GM12878 (cell line): ENCODE data around the gene DOC2B. TPM values are rescaled to one million over a fixed set of nuclear protein-coding genes. Genes with fewer than 3 reads are reported as not detected.

ENCODE experiments used
- ATAC-seq: fragments of 200-7000 bp; cut with Tn5 transposase; 3 replicates; pipeline ENCODE4 v1.9.1; 2020; ENCODE audit warnings: mild to moderate bottlenecking, moderate library complexity
- BruUV-seq: library from RNA; stranded (reverse); fragments of 400-500 nt; replicated peaks from 2 replicates; lab custom pipeline; 2021; lab: Mats Ljungman, UMichigan
- CTCF ChIA-PET: fragments of 300-600 bp; sonication (Branson Sonifier 250); formaldehyde crosslinking; extraction: SDS; loops from one replicate; lab custom pipeline; 2021; ENCODE audit warnings: inconsistent platforms; lab: Yijun Ruan, JAX
- POLR2A ChIA-PET: fragments of 350-600 bp; formaldehyde crosslinking; extraction: SDS; loops from one replicate; lab custom pipeline; 2021; ENCODE audit warnings: inconsistent platforms; lab: Charles Lee
- RAD21 ChIA-PET: fragments of 300-600 bp; sonication (Branson Sonifier 250); formaldehyde crosslinking; loops from one replicate; lab custom pipeline; 2023; ENCODE audit warnings: antibody characterized with exemption; ENCODE audit not compliant: unreplicated experiment; lab: Charles Lee
- SMC1A ChIA-PET: fragments of 300-600 bp; sonication (Branson Sonifier 250); formaldehyde crosslinking; loops from one replicate; lab custom pipeline; 2023; ENCODE audit not compliant: unreplicated experiment, uncharacterized antibody; lab: Charles Lee
- DNase-seq: peaks from one replicate; pipeline ENCODE4 v3.0.0-alpha.2; 2011; ENCODE audit warnings: low read depth, low spot score
- FAIRE-seq: peaks from 3 replicates; lab custom pipeline; 2011; peaks lifted over from hg19 to GRCh38; lab: Jason Lieb, UNC
- H2AFZ ChIP-seq: 2 replicates; pipeline ENCODE4 v1.6.0; 2011; ENCODE audit warnings: low read depth, low read length, control low read depth; ENCODE audit not compliant: control insufficient read depth
- H3K27ac ChIP-seq: 2 replicates; pipeline ENCODE4 v1.5.1; 2011; ENCODE audit warnings: control low read depth; ENCODE audit not compliant: control insufficient read depth, insufficient read depth
- H3K27me3 ChIP-seq, 2 experiments: replicated peaks in 1 of 2; 2 replicates each; pipeline versions ENCODE4 v1.6.0 to v1.6.1; 2011; ENCODE audit warnings: low read length in 1 of 2; ENCODE audit not compliant: control insufficient read depth in 2 of 2, insufficient read depth in 2 of 2
- H3K36me3 ChIP-seq, 2 experiments: 2 replicates each; pipeline ENCODE4 v1.5.1; 2011; ENCODE audit warnings: low read length in 1 of 2; ENCODE audit not compliant: control insufficient read depth in 2 of 2, insufficient read depth in 2 of 2
- H3K4me1 ChIP-seq: 2 replicates; pipeline ENCODE4 v1.6.1; 2011; ENCODE audit warnings: mild to moderate bottlenecking, low read length, moderate library complexity, mixed read lengths; ENCODE audit not compliant: control insufficient read depth, insufficient read depth
- H3K4me2 ChIP-seq: 2 replicates; pipeline ENCODE4 v1.6.0; 2011; ENCODE audit warnings: control low read depth; ENCODE audit not compliant: control insufficient read depth, insufficient read depth
- H3K4me3 ChIP-seq: fragments of 200-600 bp; sonication (generic); 2 replicates; pipeline ENCODE4 v1.5.1; 2016
- H3K79me2 ChIP-seq: 2 replicates; pipeline ENCODE4 v1.6.0; 2011; ENCODE audit warnings: low read length; ENCODE audit not compliant: control insufficient read depth, insufficient read depth
- H3K9ac ChIP-seq: 2 replicates; pipeline ENCODE4 v1.8.0; 2011; ENCODE audit warnings: low read length, control low read depth, mixed read lengths; ENCODE audit not compliant: control insufficient read depth, insufficient read depth
- H3K9me3 ChIP-seq: replicated peaks from 3 replicates; pipeline ENCODE4 v1.5.1; 2011; ENCODE audit warnings: mild to moderate bottlenecking, low read length; ENCODE audit not compliant: control insufficient read depth, insufficient read depth
- H4K20me1 ChIP-seq: 2 replicates; pipeline ENCODE4 v1.6.0; 2011; ENCODE audit not compliant: control insufficient read depth, insufficient read depth
- MYB ChIP-seq: fragments of 150-350 bp; IDR thresholded peaks from 2 replicates; pipeline ENCODE4 v1.6.1; 2014; ENCODE audit warnings: mild to moderate bottlenecking, low read depth, low read length, borderline replicate concordance
- WGBS: methylation state at CpG from one replicate; pipeline ENCODE4 v1.1.6; 2016; ENCODE audit warnings: low lambda C conversion rate; ENCODE audit not compliant: insufficient replicate concordance, insufficient coverage; ENCODE audit errors: missing lambda C conversion rate; 5-methylcytosine and 5-hydroxymethylcytosine counted together
- in situ Hi-C: fragments of 300-500 bp; cut with MboI; formaldehyde crosslinking; loops from 9 replicates; pipeline ENCODE4 v1.14.3; 2018; ENCODE audit warnings: mixed read lengths
- intact Hi-C: fragments of 100-400 bp; cut with micrococcal nuclease; formaldehyde crosslinking; loops from one replicate; pipeline ENCODE4 v1.14.2; 2022; ENCODE audit not compliant: unreplicated experiment
- polyA plus RNA-seq, 11 experiments: library from polyadenylated mRNA; depleted of rRNA in 4 of 11; unstranded in 6 of 11; stranded (reverse) in 5 of 11; fragments of >200 nt; fragmentation: Nextera tagmentation in 4 of 11; fragmentation: Illumina TruSeq in 1 of 11; extraction: Ambion mirVana in 4 of 11; extraction: Trizol in 1 of 11; gene quantifications; 1 replicate in 1 of 11; 2 replicates in 10 of 11; pipeline versions ENCODE4 v1.2.1 to v1.2.3, GENCODE V29; 2011 to 2016; ENCODE audit warnings: inconsistent platforms in 2 of 11, missing spikeins in 2 of 11, low read depth in 1 of 11
- total RNA-seq, 4 experiments: library from RNA; depleted of rRNA in 3 of 4; stranded (reverse); fragments of >200 nt in 3 of 4; fragmentation: Illumina TruSeq in 1 of 4; extraction: Trizol in 1 of 4; gene quantifications; 2 replicates each; pipeline versions ENCODE4 v1.2.1 to v1.2.3, GENCODE V29; 2013 to 2021
- TF ChIP-seq, protein P1 (sequence below): IDR thresholded peaks from 2 replicates; pipeline ENCODE4 v1.6.1; 2012; ENCODE audit warnings: low read depth, low read length, improper control_type of control experiment
- TF ChIP-seq, protein P2 (sequence below): IDR thresholded peaks from 2 replicates; pipeline ENCODE4 v1.6.1; 2011; ENCODE audit warnings: borderline replicate concordance, low read depth, mild to moderate bottlenecking, moderate library complexity, low read length; ENCODE audit not compliant: insufficient read depth, poor library complexity, severe bottlenecking

The DOC2B gene
- total and polyA plus RNA-seq, 10 of the 15 experiments (the other 5 are each of a cell fraction or from before 2014, with no cell fraction given): not detected

DNA sequence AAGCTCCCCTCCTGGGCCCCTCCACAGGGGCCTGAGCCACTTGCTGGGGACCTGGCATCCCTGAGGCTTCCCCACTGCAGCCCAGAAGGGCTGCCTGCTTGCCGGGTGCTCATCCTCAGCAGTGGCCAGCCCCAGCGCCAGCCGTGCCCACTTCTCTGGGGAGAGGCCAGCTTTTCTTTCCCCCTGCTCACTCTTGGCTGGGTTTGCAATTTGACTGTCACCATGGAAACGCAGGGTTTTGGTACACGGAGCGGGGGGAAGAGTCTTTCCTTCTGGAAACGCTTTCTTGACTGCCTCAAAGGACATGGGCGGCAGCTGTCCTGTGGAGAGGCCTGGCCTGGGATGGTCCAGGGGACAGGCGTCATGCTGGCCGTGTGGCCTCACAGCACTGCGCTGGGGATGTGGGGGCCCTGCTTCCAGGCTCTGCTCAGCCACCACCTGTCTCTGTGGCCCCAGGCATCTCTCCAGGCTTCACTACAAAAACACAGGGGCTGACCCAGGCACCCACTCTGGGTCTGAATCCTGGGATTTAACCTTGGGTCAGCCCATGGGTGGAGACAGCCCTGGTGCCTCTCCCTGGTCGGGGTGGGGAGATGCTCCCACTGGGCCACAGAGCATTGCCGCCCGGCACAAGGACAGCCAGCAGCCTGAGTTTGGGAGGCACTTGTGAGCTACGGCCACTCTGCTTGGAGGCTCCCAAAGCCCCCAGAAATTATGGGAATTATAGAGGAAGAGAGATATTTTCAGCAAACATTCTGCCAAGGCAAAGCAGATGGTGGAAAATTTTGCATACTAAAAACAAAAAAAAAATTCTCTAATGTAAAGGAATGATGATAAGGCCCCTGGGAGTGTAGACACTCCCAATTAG, 45.9 kb upstream of the DOC2B start:
- H3K4me1 ChIP-seq: peaks cover 5% of the 10 kb centered on the region; the same call in 1 of the 2 replicates
- WGBS: 45% methylated on average over 15 of the region's 15 CpGs
- SMC1A ChIA-PET: no interaction called here
- FAIRE-seq (no peak), DNase-seq (no peak), ATAC-seq (no peak)
- H4K20me1 ChIP-seq: no peaks in the 10 kb centered on the region
- no peaks in the 10 kb centered on the region for H3K9me3 ChIP-seq
- H3K36me3 ChIP-seq: no peaks in the 10 kb centered on the region
- no peaks in the 10 kb centered on the region for H3K79me2 ChIP-seq
- no peak overlapping the region for H3K9ac ChIP-seq
- BruUV-seq: no TSS peak
- TF ChIP-seq, protein P1, sequence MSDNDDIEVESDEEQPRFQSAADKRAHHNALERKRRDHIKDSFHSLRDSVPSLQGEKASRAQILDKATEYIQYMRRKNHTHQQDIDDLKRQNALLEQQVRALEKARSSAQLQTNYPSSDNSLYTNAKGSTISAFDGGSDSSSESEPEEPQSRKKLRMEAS: no peak
- no peak for TF ChIP-seq MYB
- TF ChIP-seq, protein P2, sequence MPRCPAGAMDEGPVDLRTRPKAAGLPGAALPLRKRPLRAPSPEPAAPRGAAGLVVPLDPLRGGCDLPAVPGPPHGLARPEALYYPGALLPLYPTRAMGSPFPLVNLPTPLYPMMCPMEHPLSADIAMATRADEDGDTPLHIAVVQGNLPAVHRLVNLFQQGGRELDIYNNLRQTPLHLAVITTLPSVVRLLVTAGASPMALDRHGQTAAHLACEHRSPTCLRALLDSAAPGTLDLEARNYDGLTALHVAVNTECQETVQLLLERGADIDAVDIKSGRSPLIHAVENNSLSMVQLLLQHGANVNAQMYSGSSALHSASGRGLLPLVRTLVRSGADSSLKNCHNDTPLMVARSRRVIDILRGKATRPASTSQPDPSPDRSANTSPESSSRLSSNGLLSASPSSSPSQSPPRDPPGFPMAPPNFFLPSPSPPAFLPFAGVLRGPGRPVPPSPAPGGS: no peak
- no peak overlapping the region for H3K4me2 ChIP-seq
- RAD21 ChIA-PET: no interaction called here
- no peak overlapping the region for H2AFZ ChIP-seq
- no peak overlapping the region for H3K27ac ChIP-seq
- in situ Hi-C loops (no loop called here), intact Hi-C loops (no loop called here)
- CTCF ChIA-PET: no interaction called here
- POLR2A ChIA-PET: no interaction called here
- H3K4me3 ChIP-seq: no peak overlapping the region
- no peaks in the 10 kb centered on the region; a peak in 2 of 4 replicates for H3K27me3 ChIP-seq
